OCI-M2 (cell line): ENCODE data around the gene USH1G.
"Not testable (repeated sequence)": the region's sequence is repeated elsewhere in the genome, so short reads cannot be mapped to it uniquely, and the experiment has no call there.

Experiments used
- DNase-seq: peaks from one replicate; lab custom pipeline; 2025; ENCODE audit not compliant: unreplicated experiment; lab: John Stamatoyannopoulos, UW

The USH1G gene

GRCh38 chr17:74907012-74907411, 16.0 kb downstream of the USH1G start:
- no peak for DNase-seq

GRCh38 chr17:74906214-74906793, 16.8 kb downstream of the USH1G start:
- not testable (repeated sequence) for DNase-seq

GRCh38 chr17:74904687-74905409, 18.2 kb downstream of the USH1G start:
- DNase-seq: no peak

- no peak for DNase-seq
These were observed 19.4 kb downstream of the USH1G start for GRCh38 chr17:74903671-74904070.

- DNase-seq: no peak
These were observed 20.0 kb downstream of the USH1G start for GRCh38 chr17:74903034-74903433.

- DNase-seq: no peak
These were observed 21.5 kb downstream of the USH1G start for GRCh38 chr17:74901353-74902135.

GRCh38 chr17:74900208-74900607, 22.8 kb downstream of the USH1G start:
- DNase-seq: no peak

GRCh38 chr17:74898376-74898946, 24.6 kb downstream of the USH1G start:
- no peak for DNase-seq

- DNase-seq: no peak
These were observed 29.0 kb downstream of the USH1G start for GRCh38 chr17:74893936-74894671.

GRCh38 chr17:74892974-74893911, 29.8 kb downstream of the USH1G start, which contains the start of gene FADS6:
TSS of gene FADS6 (minus strand) at chr17:74893633. CDS start at chr17:74893595, 38 bp downstream.
- DNase-seq: no peak

- no peak for DNase-seq
These were observed 30.8 kb downstream of the USH1G start for GRCh38 chr17:74892013-74892841.

- no peak for DNase-seq
These were observed 32.5 kb downstream of the USH1G start for GRCh38 chr17:74890554-74890953.

- no peak for DNase-seq
These were observed 34.6 kb downstream of the USH1G start for GRCh38 chr17:74888469-74888868.

- DNase-seq: no peak
These were observed 39.8 kb downstream of the USH1G start for GRCh38 chr17:74883241-74883745.

- no peak for DNase-seq
These were observed 40.4 kb downstream of the USH1G start for GRCh38 chr17:74882517-74883240.

- DNase-seq: no peak
These were observed 42.0 kb downstream of the USH1G start for GRCh38 chr17:74881073-74881472.

- no peak for DNase-seq
These were observed 43.7 kb downstream of the USH1G start for GRCh38 chr17:74879308-74879707.

- DNase-seq: no peak
These were observed 44.4 kb downstream of the USH1G start for GRCh38 chr17:74878658-74879057.
